Vagina (tissue), 2 donors: ENCODE data around the gene C5orf47.

ENCODE experiments used
- CTCF ChIP-seq, 3 experiments: fragments of 450-650 bp in 2 of 3; fragments of 200-600 bp in 1 of 3; sonication (generic) in 1 of 3; IDR thresholded peaks; one replicate each; pipeline ENCODE4 v1.5.1; 2017 to 2019; ENCODE audit warnings: antibody characterized with exemption in 3 of 3, mild to moderate bottlenecking in 2 of 3, moderate library complexity in 2 of 3
- POLR2A ChIP-seq, 2 donors: fragments of 450-650 bp; IDR thresholded peaks; one replicate each; pipeline ENCODE4 v1.6.1; 2017; ENCODE audit warnings: antibody characterized with exemption in 2 of 2, mild to moderate bottlenecking in 2 of 2, moderate library complexity in 2 of 2
- POLR2AphosphoS5 ChIP-seq, 2 donors: sonication (generic); formaldehyde crosslinking; IDR thresholded peaks; one replicate each; pipeline ENCODE4 v1.9.0; 2017; ENCODE audit warnings: antibody characterized with exemption in 2 of 2, mild to moderate bottlenecking in 2 of 2, low read depth in 1 of 2; ENCODE audit not compliant: insufficient read depth in 1 of 2

- TF ChIP-seq CTCF (IDR thresholded peaks at IDR 0.05) = no peak
- no peak for TF ChIP-seq POLR2AphosphoS5 (IDR thresholded peaks at IDR 0.05; ENCODE audit: insufficient read depth in 1 of 2, low read depth in 1 of 2)
- TF ChIP-seq POLR2A (IDR thresholded peaks at IDR 0.05) = no peak
Observed at GRCh38 chr5:173963182-173963838, 25.7 kb upstream of the C5orf47 start.
